NB4 (cell line): Measurements from ENCODE around the gene SGTB.

Experiments used
- CTCF ChIP-seq: IDR thresholded peaks from one replicate; pipeline ENCODE4 v1.5.1; 2012; ENCODE audit warnings: low read depth, low read length
- MAX ChIP-seq: IDR thresholded peaks from 2 replicates; pipeline ENCODE4 v1.6.1; 2011; ENCODE audit warnings: low read depth, low read length
- MYC ChIP-seq: IDR thresholded peaks from 2 replicates; pipeline ENCODE4 v1.6.1; 2011; ENCODE audit warnings: low read depth, low read length
- POLR2A ChIP-seq: IDR thresholded peaks from 2 replicates; pipeline ENCODE4 v1.6.1; 2011; ENCODE audit warnings: mild to moderate bottlenecking; ENCODE audit not compliant: insufficient read length; ENCODE audit errors: extremely low read depth

- TF ChIP-seq CTCF = no peak
- TF ChIP-seq MAX = no peak
- TF ChIP-seq POLR2A = no peak
- no peak for TF ChIP-seq MYC
These were observed 81.7 kb downstream of the SGTB start for GRCh38 chr5:65640240-65640639.
